ENCODE data around the gene SELENON. TPM values are rescaled to one million over a fixed set of nuclear protein-coding genes. Genes with fewer than 3 reads are reported as not detected.

The SELENON gene
- total RNA-seq, 2 donors from 2014 or later, result 29.6 to 33.2 TPM

GRCh38 chr1:25785333-25786067, 14.5 kb upstream of the SELENON start:
- intact Hi-C loops (cut with DNase I, micrococcal nuclease), result no loop called here
- DNase-seq, result no peak
- ATAC-seq, result peak; percentile 62

- ATAC-seq (no peak), DNase-seq (no peak)
- intact Hi-C loops (cut with DNase I, micrococcal nuclease), result no loop called here
These were observed 12.9 kb upstream of the SELENON start for GRCh38 chr1:25786887-25787759.

GRCh38 chr1:25787760-25788166, 12.2 kb upstream of the SELENON start:
- DNase-seq, result no peak
- no peak for ATAC-seq
- intact Hi-C loops (cut with DNase I, micrococcal nuclease), result no loop called here

GRCh38 chr1:25790472-25790871, 9.5 kb upstream of the SELENON start:
- no peak for ATAC-seq
- DNase-seq, result no peak
- intact Hi-C loops (cut with DNase I, micrococcal nuclease), result no loop called here

- ATAC-seq (no peak), DNase-seq (no peak)
- intact Hi-C loops (cut with DNase I, micrococcal nuclease), result no loop called here
These were observed 7.9 kb upstream of the SELENON start for GRCh38 chr1:25792115-25792514.

GRCh38 chr1:25793585-25794170, 6.3 kb upstream of the SELENON start:
- ATAC-seq, result no peak
- DNase-seq, result no peak
- intact Hi-C loops (cut with DNase I, micrococcal nuclease), result no loop called here

GRCh38 chr1:25794325-25794724, 5.7 kb upstream of the SELENON start:
- intact Hi-C loops (cut with DNase I, micrococcal nuclease), result no loop called here
- ATAC-seq (no peak), DNase-seq (no peak)

GRCh38 chr1:25795211-25795610, 4.8 kb upstream of the SELENON start:
- intact Hi-C loops (cut with DNase I, micrococcal nuclease), result loop anchor here (5.0 kb wide), 2 partner anchors 183 to 188 kb away; no protein-coding TSS in a partner anchor
- no peak for ATAC-seq
- no peak for DNase-seq

- no peak for DNase-seq
- ATAC-seq, result peak; percentile 45
These were observed 3.8 kb upstream of the SELENON start for GRCh38 chr1:25795946-25796810.

GRCh38 chr1:25796811-25797458, 3.1 kb upstream of the SELENON start:
- intact Hi-C loops (cut with DNase I, micrococcal nuclease), result loop anchor here (5.0 kb wide), 2 partner anchors 185 to 190 kb away; no protein-coding TSS in a partner anchor
- DNase-seq (peak; percentile 74 to 95), ATAC-seq (peak; percentile 60)

More at GRCh38 chr1:25795946-25796810, 3.8 kb upstream of the SELENON start:
- intact Hi-C loops (cut with DNase I, micrococcal nuclease), result loop anchor here (5.0 kb wide), 2 partner anchors 184 to 189 kb away; no protein-coding TSS in a partner anchor

GRCh38 chr1:25797939-25798338, 2.1 kb upstream of the SELENON start:
- ATAC-seq (peak; percentile 33), DNase-seq (peak in 1 of 2 donors; percentile 49)
- intact Hi-C loops (cut with DNase I, micrococcal nuclease), result loop anchor here (5.0 kb wide), 2 partner anchors 186 to 191 kb away; no protein-coding TSS in a partner anchor

GRCh38 chr1:25798666-25799351, 1.2 kb upstream of the SELENON start:
- ATAC-seq, result no peak
- no peak for DNase-seq
- intact Hi-C loops (cut with DNase I, micrococcal nuclease), result loop anchor here (5.0 kb wide), 2 partner anchors 187 to 192 kb away; no protein-coding TSS in a partner anchor

GRCh38 chr1:25799352-25799934, 550 bp upstream of the SELENON start:
- DNase-seq, result no peak
- intact Hi-C loops (cut with DNase I, micrococcal nuclease), result loop anchor here (5.0 kb wide), 2 partner anchors 187 to 192 kb away; no protein-coding TSS in a partner anchor
- ATAC-seq, result no peak

GRCh38 chr1:25800703-25801377, 847 bp downstream of the SELENON start:
- intact Hi-C loops (cut with DNase I, micrococcal nuclease), result no loop called here
- DNase-seq, result no peak
- peak; percentile 13 for ATAC-seq

- ATAC-seq, result no peak
- intact Hi-C loops (cut with DNase I, micrococcal nuclease), result no loop called here
- no peak for DNase-seq
These were observed 2.9 kb downstream of the SELENON start for GRCh38 chr1:25802915-25803314.

- intact Hi-C loops (cut with DNase I, micrococcal nuclease), result no loop called here
- no peak for DNase-seq
- no peak for ATAC-seq
These were observed 3.4 kb downstream of the SELENON start for GRCh38 chr1:25803368-25803767.
